Adipose tissue (tissue), 3 donors: ENCODE measurements around the gene RAB30. TPM values are rescaled to one million over a fixed set of nuclear protein-coding genes. Genes with fewer than 3 reads are reported as not detected.

Experiments
- H3K27ac ChIP-seq: one replicate; pipeline ENCODE4 v1.5.1; 2013; ENCODE audit warnings: low read depth, low read length
- WGBS, 3 donors: extraction: QIAGEN DNeasy Blood & Tissue Kit; methylation state at CpG; one replicate each; pipeline ENCODE4 v1.1.7; 2013; 5-methylcytosine and 5-hydroxymethylcytosine counted together
- polyA plus RNA-seq, 3 donors: library from polyadenylated mRNA; stranded (reverse); fragments of 200-250 nt; gene quantifications; one replicate each; pipeline ENCODE4 v1.2.3, GENCODE V29; 2013
- donor health status: healthy with polysubstance abuse.
- donor health status: Bipolar disorder and iron deficiency.
- donor health status: healthy.

Gene RAB30
- polyA plus RNA-seq, 3 donors: 2.1 to 13.1 (median 7.5) TPM

DNA sequence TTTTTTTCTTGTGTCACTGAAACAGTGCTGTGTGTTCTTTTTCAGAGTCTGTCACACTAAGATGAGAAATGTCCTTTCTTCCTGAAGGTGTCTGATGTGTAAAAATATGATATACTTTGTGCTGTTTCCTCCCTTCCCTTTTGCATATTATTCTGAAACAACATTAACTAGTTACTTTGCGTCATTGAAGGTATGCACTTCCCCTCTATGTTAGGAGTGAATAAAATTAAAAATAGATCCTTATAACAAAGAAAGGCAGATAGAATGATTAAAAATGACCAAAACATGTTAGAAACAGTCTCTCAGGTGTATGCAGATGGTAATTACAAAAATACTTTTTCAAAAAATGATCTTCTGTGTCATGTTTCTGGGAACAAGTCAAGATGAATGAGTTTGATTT, 1.6 kb upstream of the RAB30 start:
- H3K27ac ChIP-seq: no peak overlapping the region
- WGBS, 3 donors: 61 to 82% (median 62%) methylated on average over 1 of the region's 1 CpG

DNA sequence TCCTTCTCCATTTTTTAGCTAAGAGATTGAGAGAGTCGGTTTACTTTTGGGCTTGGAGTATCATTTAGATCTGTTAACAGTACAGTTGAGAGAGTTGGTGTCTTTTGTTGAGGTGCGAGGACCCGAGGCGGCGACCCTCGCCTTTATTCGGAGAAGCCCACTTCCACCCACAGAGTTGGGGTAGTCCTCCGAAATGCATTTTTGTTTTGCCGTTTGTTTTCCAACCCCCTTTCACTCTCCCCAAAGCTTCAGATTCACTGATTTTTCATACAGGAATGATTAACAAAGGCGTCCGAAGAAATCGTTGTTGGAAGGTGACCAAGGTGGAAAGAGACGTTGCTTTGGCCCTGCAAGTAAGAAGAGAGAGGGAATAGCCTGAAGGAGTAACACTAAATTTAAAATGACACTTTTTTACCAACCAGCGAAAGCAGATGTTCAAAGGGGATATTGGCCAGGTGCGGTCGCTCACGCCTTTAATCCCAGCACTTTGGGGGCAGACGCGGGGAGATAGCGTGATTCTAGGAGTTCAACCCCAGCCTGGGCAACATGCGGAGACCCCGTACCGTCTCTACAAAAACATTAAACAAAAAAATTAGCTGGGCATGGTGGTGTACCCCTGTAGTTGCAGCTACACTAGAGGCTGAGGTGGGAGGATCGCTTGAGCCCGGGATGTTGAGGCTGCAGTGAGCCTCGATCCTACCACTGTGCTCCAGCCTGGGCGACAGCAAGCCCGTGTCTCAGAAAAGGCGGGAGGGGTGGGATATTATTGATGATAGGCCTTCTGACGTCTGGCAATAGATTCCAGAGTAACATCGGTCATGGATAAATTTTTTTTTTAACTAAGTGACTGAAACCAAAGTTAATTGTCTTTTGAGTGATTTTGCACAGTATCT, 899 bp upstream of the RAB30 start:
- H3K27ac ChIP-seq: peak overlapping the region; percentile 14
- 6 to 17% (median 15%) methylated on average over 31 of the region's 31 CpGs for WGBS, 3 donors

DNA sequence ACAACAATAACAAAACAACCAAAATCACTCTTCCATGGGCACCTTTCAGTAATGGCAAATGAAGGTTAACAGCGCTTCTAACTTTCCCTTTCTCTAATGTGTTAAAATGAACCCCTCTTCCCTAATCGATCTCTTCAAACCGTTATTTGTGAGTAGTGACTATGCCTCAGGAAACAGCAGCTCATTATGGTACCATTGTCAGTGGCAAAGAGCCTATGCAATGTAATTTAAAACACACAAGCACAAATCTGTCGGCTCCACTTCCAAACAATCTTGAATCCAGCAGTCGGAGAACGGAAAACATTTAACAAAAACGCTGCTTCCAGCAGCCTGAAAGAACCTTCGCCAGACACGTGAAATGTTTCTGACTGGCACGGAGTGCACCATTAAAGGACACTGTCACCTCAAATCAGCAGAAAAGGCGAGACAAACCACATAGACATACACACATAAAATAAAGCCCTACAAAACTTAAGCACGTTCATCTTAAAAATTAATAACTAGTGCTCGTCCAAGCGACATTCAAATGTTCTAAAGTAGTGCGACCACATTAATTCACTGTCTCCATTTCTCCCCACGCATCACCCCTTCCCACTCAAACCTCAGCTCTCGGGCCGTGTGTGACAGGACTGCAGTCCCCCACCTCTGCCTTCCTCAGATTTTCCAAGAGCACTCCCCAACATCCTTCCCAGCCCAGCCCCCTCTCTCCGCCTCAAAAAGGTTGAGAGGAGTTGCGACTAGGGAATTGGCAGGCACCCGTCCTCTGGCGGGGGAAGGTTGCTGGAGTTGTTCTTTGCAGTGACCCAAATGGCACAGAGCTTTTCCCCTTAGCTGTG, 748 bp downstream of the RAB30 start:
- 1% methylated on average over 22 of the region's 22 CpGs for WGBS, 3 donors
- H3K27ac ChIP-seq: no peak overlapping the region

DNA sequence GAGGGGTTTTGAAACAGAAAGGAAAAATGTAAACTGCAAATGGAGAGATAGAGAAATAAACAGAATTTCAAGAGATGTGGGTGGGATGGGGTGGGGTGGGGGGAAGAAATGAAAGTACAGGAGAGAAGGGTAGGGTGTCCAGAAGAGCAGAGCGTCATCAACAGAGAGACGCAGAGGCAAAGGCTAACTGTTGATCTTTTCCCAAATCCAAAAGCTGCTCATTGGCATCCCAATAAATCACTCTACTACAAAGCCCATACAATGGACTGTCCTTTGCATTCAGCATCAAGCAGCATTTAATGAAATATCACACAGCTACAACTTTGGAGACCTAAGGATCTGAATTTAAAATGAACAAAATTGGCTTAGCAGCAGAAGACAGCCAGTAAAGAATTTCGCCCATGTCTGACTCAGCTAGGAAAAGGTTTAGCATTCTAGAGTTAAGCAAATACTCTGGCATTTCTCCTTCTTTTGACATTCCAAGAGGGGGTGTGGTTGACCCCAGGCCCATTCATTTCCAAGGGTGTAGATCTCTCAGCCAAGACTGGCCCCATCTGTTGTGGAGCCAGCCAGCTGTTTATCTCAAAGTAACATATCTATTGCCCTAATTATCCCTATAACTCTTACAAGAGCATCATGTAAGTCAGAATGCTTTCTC, 1.5 kb downstream of the RAB30 start:
- H3K27ac ChIP-seq: no peak overlapping the region
- WGBS, 3 donors: 45 to 69% (median 61%) methylated on average over 3 of the region's 3 CpGs

DNA sequence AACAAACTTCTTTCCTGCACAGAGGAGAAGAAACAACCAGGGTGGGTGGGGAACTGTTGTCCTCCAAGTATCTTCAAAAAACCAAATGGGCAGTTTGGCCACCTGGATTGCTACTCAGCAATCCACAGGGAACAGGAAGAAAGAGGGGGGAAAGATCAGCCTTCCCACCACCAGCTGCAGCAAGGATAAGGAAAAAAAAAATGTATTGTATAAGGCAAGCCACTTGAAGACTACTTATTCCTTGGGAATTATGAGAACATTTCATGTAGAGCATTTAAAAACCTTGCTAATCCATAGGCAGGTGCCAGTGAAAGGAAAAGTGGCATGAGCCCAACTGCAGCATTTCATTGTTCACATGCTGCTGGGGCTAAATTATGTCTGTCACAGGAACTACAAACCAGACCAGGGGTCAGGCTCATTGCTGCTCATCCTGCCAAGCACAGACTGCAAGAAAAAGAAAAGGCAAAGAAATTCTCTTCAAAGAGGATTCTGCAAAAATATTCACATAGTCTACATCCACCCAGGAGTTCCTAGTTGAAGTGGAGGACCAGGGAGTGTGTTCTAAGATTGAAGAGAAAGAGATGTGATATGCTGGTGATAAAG, 2.2 kb downstream of the RAB30 start:
- H3K27ac ChIP-seq: no peak overlapping the region

DNA sequence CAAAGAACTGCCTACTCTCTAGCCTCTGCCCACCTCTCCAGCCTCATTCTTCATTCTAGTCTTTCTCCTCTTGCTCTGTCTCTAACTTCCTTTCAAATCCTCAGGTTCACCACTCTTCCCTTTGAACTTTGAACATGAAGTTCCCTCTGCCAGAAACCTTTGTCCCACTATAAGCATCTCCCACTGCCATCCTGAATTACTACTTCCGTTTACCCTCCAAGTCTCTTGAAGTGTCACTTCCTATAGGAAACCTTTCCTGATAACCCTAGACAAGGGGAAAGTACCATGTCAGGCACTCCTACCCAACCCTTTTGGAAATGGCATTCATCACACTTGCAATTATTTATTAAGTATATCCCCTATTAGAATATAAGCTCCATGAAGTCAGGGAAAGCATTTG, 3.1 kb downstream of the RAB30 start:
- WGBS, 3 donors: 52 to 68% (median 63%) methylated on average over 1 of the region's 1 CpG
- no peak overlapping the region for H3K27ac ChIP-seq

DNA sequence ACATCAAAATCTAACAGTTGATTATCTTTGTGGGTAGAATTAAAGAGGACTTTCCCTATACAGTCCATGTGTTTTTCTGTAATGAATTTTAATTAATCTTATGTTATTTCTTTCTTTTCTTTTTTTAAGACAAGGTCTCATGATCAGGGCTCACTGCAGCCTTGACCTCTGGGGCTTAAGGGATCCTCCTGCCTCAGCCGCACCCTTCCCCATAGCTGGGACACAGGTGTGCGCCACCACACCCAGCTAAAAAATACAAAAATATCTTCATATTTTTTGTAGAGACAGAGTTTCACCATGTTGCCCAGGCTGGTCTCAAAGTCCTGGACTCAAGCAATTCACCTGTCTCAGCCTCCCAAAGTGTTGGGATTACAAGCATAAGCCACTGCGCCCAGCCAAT, 7.7 kb downstream of the RAB30 start:
- WGBS, 3 donors: 75 to 98% (median 97%) methylated on average over 3 of the region's 3 CpGs
- no peak overlapping the region for H3K27ac ChIP-seq

DNA sequence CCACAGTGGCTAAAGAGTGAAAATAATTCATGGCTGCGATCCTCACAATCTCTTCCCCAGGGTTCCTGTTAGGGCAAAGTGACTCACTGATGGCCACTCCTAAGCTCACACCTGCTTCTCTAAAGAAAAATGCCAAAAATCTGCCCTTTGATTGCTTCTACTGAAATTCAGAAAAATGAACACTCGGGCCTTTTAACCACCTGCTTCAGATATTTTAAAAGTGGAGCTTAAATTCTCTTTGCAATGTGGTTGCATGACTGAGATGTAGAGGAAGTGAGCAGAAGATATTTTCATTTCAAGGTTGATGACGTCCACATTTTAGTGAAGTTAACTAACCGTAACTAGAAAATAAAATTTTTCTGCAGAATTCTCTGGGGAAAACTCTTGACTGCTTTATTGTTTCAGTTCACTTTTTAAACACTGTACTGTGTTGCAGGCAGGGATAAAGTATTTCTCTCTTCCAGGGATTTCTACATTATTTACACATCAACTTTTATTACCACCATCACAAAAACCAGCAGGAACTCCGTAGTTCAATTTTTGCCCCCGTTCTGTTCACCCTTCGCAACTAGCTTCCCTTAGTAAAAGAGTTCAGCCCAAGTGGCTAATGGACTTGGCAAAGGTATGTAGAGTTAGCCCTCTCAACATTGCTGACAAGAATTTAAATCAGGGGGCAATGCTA, 8.5 kb downstream of the RAB30 start:
- WGBS, 3 donors: 32 to 56% (median 42%) methylated on average over 7 of the region's 7 CpGs
- H3K27ac ChIP-seq: no peak overlapping the region

DNA sequence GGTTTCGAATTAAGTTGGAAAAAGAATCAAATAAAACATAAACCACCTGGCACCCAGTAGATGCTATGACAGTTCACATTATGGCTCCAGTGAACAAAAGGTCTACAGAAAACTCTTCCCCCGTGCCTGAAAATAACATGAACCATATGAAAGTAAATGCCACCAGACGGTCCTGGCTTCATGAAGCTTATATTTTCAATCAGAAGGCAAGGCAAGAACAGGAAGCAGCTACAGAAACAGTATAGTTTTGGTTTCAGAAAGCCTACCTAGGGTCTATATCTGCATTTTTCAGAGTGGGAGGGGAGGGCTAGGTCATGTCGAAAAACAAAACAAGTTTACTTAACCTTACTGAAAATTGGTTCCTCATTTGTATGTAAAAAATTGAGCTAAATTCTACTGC, 9.8 kb downstream of the RAB30 start:
- H3K27ac ChIP-seq: no peak overlapping the region
- 86 to 94% (median 91%) methylated on average over 4 of the region's 4 CpGs for WGBS, 3 donors

DNA sequence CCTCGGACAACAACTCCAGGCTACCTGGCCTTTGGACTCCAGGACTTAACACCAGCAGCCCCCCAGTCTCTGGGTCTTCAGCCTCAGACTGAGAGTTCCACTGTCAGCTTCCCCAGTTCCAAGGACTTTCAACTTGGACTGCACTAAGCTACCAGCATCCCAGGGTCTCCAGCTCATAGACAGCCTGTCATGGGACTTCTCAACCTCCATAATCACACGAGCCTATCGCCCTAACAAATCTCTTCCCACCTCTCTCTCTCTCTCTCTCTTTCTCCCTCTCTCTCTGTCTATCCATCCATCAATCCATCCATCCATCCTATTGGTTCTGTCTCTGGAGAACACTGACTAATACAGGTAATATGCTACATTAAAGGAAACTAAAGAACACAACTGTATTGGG, 10.7 kb downstream of the RAB30 start:
- H3K27ac ChIP-seq: no peak overlapping the region
- 92 to 100% (median 94%) methylated on average over 3 of the region's 3 CpGs for WGBS, 3 donors

DNA sequence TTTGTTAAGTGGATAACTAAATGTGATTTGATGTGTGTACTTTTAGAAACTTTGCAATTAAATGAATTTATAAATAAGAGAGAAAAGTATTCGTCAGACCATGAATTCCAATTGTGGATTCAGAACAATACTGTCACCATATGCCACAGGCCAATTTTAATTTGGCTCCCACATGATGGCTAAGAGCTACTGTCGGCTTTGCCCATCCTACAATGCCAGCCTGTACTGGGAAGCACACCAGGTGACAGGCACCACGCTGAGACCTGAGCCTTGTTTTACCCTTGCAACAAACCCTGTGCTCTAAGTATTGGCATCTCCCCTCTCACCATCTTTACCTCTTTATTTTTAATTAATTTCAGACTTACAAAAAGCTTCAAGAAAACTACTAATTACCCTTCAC, 14.0 kb downstream of the RAB30 start:
- H3K27ac ChIP-seq: no peak overlapping the region
- WGBS, 3 donors: 86 to 100% (median 94%) methylated on average over 3 of the region's 3 CpGs

DNA sequence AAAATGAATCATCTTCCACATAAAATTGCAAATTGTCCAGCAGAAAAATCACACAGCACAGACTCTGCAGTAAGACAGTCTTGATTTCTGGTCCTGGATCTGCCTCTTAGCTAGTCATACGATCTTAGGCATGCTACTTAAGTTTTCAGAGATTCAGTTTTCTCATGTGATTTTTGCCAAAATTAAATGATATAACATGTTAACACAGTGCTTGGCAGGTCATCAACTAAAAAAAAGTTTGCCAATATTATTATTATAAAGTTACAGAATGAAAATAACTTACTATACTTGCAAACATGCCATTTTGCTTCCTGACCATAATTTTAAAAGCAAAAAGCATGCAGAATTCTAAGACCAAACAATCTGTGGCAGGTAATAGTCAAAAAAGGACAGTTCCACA, 15.1 kb downstream of the RAB30 start:
- WGBS, 3 donors: 48 to 100% (median 66%) methylated on average over 1 of the region's 1 CpG
- no peak overlapping the region for H3K27ac ChIP-seq

DNA sequence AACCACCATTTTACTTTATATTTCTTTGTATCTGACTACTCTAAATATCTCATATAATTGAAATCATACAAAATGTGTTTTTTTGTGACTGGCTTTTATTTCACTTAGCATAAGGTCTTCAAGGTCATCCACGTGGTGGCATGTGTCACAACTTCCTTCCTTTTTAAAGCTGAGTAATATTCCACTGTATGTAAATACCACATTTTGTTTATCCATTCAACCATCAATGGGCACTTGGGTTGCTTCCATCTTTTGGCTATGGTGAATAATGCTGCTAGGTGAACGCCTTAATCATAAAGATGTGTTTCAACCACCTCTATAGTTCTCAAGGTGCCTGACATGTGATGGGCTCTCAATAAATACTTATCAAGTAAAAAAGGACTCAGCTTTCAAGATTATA, 15.5 kb downstream of the RAB30 start:
- 58 to 68% (median 60%) methylated on average over 2 of the region's 2 CpGs for WGBS, 3 donors
- no peak overlapping the region for H3K27ac ChIP-seq

DNA sequence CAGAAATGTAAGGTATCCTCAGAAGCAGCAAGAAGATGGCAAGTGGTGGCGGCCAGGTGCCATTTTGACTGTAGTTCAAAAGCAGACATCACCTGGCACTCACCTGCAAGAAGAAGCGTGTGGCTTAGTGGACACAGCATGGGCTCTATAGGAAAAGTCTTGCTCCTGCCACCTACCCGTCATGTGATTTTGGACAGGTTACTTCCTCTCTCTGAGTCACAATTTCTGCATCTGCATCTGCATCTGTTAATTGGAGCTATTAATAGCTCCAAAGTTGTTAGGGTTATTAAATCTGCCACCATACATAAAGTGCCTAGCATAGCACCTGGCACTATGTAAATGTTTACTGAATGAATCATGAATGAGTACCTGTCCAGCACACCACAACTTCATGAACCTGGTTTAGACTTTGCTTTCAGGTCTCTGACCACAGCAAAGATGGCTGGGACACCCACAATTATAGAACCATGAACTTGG, 16.8 kb downstream of the RAB30 start:
- WGBS, 3 donors: 72 to 95% (median 89%) methylated on average over 3 of the region's 3 CpGs
- no peak overlapping the region for H3K27ac ChIP-seq

DNA sequence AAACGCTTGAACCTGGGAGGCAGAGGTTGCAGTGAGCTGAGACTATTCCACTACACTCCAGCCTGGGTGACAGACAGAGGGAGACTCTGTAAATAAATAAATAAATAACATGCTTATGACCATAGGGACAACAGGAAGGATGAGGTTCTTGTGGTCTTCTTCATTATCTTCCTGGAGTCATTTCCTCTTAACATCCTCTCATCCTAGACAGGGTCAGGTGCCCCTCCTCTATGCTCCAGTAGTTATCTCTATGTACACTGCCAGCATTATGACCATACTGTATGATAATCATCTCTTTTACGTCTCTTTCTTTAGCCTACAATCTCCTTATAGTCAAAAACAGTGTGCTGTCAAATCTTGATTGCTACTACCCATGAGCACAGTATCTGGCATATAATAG, 17.7 kb downstream of the RAB30 start:
- H3K27ac ChIP-seq: no peak overlapping the region
- WGBS, 3 donors: 86 to 87% (median 86%) methylated on average over 2 of the region's 2 CpGs

DNA sequence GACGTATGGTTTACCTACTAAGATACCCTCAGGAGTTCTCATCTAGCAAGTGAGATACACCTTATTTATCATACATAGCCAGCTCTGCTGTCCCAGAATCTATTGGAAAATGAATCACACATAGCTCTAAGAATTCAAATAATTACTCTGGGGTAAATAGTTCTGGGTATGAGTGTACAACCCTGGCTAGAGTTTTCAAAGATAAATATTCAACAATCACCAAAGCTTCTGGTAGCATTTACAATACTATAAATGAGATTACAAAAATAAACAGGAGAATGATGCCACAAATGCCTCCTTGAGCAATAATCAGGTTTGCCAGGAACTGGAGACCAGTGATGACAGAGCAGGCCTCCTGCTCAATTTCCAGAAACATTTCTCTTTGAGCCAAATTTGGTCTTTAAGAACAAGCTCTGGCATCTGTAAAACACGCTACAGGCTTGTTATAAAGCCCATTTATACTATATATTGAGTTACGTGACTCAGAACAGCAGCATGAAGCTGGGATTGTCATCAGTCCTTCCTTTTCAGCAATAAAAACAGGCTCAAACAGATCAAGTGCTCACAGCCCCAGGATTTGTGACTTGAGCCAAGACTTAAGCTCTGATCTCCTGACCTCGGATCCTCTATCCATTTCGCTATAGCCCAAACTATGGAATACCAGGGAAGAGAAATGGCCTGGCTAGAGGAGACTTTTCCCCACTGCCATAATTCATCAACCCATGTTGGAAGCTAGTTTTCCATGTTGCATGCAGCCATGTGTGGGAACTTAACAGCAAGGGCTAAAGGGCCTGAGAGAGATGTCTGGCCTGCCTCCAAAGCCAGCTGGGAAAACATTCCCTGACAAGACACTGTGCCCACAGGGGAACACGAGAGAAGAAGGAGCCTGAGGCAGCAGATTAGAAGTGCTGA, 19.7 kb downstream of the RAB30 start:
- H3K27ac ChIP-seq: peak overlapping the region; percentile 19
- WGBS, 3 donors: 61 to 69% (median 65%) methylated on average over 6 of the region's 6 CpGs

DNA sequence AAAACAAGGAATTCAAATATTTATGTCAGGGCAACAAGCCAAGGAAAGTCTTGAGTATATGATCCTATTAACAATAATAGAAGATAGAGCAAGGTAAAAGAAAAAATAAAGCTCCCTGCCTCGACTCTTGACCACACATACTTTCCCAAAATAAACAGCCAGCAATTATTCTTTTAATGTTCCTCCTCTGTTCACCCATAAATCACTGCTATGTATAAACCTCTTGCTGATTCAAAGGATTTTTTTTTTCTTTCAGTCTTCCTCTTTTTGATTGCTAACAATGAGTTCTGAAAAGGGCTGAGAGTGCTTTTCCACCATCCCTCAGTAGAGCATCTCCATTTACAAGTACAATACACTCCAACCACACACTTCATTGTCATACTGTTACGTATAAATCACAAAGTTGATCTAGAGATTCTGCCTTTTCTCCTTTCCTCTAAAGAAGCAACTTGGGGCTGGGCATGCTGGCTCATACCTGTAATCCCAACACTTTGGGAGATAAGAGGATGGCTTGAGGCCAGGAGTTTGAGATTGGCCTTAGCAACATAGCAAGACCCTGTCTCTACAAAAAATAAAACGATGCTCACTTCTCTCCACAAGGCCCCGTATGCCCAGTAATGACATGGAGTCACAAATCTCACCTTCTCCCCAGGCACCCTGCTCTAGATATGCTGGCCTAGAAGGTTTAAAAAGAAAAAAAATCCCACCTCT, 24.0 kb downstream of the RAB30 start:
- H3K27ac ChIP-seq: no peak overlapping the region
- 68 to 73% (median 70%) methylated on average over 4 of the region's 4 CpGs for WGBS, 3 donors
